SJSA1 (cell line): ENCODE results near the gene NUBP2. TPM values are rescaled to one million over a fixed set of nuclear protein-coding genes. Genes with fewer than 3 reads are reported as not detected.

Experiments
- total RNA-seq: library from RNA; depleted of rRNA; stranded (reverse); fragments of >200 nt; shearing (Covaris generic); gene quantifications from 2 replicates; pipeline ENCODE4 v1.2.3, GENCODE V29; 2014; rRNA removed

Gene NUBP2
- total RNA-seq, 1 experiment from 2014 or later = 117 TPM

Other genes starting within 250 kb of the NUBP2 start
- gene TMEM204, start 249.3 kb upstream of the NUBP2 start, total RNA-seq = 0.29 and 0.91 TPM in 2 replicates
- gene IFT140, start 170.9 kb upstream of the NUBP2 start, total RNA-seq = 5.4 and 5.9 TPM in 2 replicates
- 9.0 and 10.3 TPM in 2 replicates for gene CRAMP1, start 170.6 kb upstream of the NUBP2 start, total RNA-seq
- 180 and 352 TPM in 2 replicates for gene JPT2, start 104.7 kb upstream of the NUBP2 start, total RNA-seq
- 26.5 and 43.2 TPM in 2 replicates for gene MAPK8IP3, start 76.8 kb upstream of the NUBP2 start, total RNA-seq
- 19.9 and 27.1 TPM in 2 replicates for gene NME3, start 11.4 kb upstream of the NUBP2 start, total RNA-seq
- gene EME2, start 10.2 kb upstream of the NUBP2 start, total RNA-seq = 6.9 and 7.7 TPM in 2 replicates
- gene MRPS34, start 9.8 kb upstream of the NUBP2 start, total RNA-seq = 132 and 178 TPM in 2 replicates
- gene SPSB3, start 389 bp upstream of the NUBP2 start, total RNA-seq = 19.9 and 21.1 TPM in 2 replicates
- gene IGFALS, start 10.7 kb downstream of the NUBP2 start, total RNA-seq = not detected in 2 replicates
- 22.2 and 65.3 TPM in 2 replicates for gene HAGH, start 43.9 kb downstream of the NUBP2 start, total RNA-seq
- gene FAHD1, start 44.2 kb downstream of the NUBP2 start, total RNA-seq = 38.8 and 90.3 TPM in 2 replicates
- gene MEIOB, start 89.2 kb downstream of the NUBP2 start, total RNA-seq = not detected in 2 replicates
- not detected in 2 replicates for gene HS3ST6, start 135.5 kb downstream of the NUBP2 start, total RNA-seq
- gene MSRB1, start 160.2 kb downstream of the NUBP2 start, total RNA-seq = 13.9 and 21.3 TPM in 2 replicates
- not detected in 2 replicates for gene RPL3L, start 171.7 kb downstream of the NUBP2 start, total RNA-seq
- 273 and 292 TPM in 2 replicates for gene NDUFB10, start 176.6 kb downstream of the NUBP2 start, total RNA-seq
- 2,199 and 2,611 TPM in 2 replicates for gene RPS2, start 181.9 kb downstream of the NUBP2 start, total RNA-seq
- gene RNF151, start 183.9 kb downstream of the NUBP2 start, total RNA-seq = not detected in 2 replicates
- gene TBL3, start 189.1 kb downstream of the NUBP2 start, total RNA-seq = 68.0 and 156 TPM in 2 replicates
- gene NOXO1, start 198.5 kb downstream of the NUBP2 start, total RNA-seq = 0.16 TPM in 1 of 2 replicates, not detected in the other
- gene GFER, start 201.2 kb downstream of the NUBP2 start, total RNA-seq = 26.9 and 31.8 TPM in 2 replicates
- gene SYNGR3, start 207.0 kb downstream of the NUBP2 start, total RNA-seq = 1.8 and 7.3 TPM in 2 replicates
- gene ZNF598, start 226.9 kb downstream of the NUBP2 start, total RNA-seq = 13.5 and 20.4 TPM in 2 replicates
- gene NPW, start 236.8 kb downstream of the NUBP2 start, total RNA-seq = not detected in 2 replicates
- gene NHERF2, start 243.9 kb downstream of the NUBP2 start, total RNA-seq = 50.2 and 57.3 TPM in 2 replicates